ENCODE results near the gene ABCG4.
"Not testable (repeated sequence)": the region's sequence is repeated elsewhere in the genome, so short reads cannot be mapped to it uniquely, and the experiment has no call there.

The ABCG4 gene

GRCh38 chr11:119155733-119156492, 7.1 kb downstream of the ABCG4 start:
- DNase-seq = peak; percentile 64

GRCh38 chr11:119156496-119156895, 7.6 kb downstream of the ABCG4 start:
- DNase-seq = no peak

DNA sequence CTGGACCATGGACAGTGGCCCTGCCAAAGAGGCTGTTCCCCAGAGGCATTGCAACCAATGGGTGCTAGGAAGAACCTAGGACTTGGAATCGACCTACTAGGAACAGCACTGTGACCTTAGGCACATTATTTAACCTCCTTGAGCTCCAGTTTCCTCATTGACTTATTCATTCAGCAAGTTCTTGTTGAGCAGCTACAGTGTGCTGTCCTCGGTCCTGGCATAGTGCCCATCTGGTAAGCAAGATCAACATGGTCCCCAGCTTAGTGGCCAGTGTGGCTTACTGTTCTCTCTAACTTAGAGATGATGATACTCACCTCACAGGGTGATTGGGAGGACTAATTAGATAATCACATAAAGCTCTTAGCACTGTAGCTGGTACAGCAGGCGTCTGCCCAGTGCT, 8.2 kb downstream of the ABCG4 start:
- no peak for DNase-seq

DNA sequence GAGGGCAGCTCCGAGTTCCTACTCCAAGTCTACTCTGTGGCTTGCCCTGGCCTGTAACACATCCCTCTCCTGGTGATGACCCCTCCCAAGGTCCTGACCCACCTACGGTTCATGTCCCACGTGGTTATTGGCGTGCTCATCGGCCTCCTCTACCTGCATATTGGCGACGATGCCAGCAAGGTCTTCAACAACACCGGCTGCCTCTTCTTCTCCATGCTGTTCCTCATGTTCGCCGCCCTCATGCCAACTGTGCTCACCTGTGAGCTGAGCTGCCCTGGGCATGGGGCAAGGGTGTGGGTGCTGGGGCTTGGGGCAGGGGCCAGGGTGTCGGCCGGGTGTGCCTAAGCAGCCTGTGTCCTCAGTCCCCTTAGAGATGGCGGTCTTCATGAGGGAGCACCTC, 9.6 kb downstream of the ABCG4 start:
- no peak for DNase-seq

GRCh38 chr11:119160151-119160550, 11.3 kb downstream of the ABCG4 start:
- no peak for DNase-seq

DNA sequence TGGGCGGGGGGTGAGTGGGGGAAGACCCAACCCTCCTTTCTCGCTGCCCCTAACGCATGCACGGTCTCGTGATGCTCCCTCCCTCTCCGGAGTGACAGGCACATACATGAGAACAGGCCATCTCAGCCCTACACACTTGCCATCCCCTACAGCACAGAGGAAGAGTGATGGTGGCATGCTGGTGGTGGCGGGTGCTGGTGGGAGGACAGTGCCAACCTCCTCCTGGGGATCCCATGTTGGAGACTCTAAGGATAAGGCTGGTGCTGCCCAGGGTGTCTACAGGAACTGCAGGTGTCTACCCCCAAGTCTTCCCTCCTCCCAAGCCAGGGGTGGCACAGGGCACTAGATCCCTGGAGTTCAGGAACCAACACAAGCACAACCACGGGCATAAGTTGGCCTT, 13.0 kb downstream of the ABCG4 start:
- no peak for DNase-seq

- DNase-seq = no peak
Observed at GRCh38 chr11:119166368-119167076, 17.7 kb downstream of the ABCG4 start.

GRCh38 chr11:119167077-119167458, 18.2 kb downstream of the ABCG4 start:
- DNase-seq = not testable (repeated sequence)

DNA sequence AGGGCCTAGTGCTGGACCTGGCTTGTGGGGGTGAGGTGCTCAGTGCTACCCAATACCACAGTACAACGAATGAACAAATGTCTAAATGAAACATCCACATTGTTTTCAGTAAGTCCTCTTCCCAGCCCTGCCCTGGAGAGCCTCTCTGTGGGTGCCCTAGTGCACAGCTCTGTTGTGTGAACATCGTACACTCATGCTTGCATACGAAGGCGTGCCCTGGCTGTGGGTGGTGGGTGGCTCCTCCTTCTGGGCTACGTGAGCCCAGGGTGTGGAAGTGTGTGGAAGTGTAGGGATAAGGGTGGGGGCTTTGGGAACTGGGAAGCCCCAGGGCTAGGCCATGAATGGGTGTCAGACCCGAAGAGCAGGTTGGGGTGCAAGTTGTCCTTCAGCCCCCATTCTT, 19.1 kb downstream of the ABCG4 start:
- DNase-seq = no peak

GRCh38 chr11:119168471-119169281, 19.8 kb downstream of the ABCG4 start, which contains the start of gene NLRX1:
TSS of gene NLRX1 (plus strand) at chr11:119168725. CDS start at chr11:119171404, 2,679 bp downstream.
- DNase-seq = peak; percentile 83

DNA sequence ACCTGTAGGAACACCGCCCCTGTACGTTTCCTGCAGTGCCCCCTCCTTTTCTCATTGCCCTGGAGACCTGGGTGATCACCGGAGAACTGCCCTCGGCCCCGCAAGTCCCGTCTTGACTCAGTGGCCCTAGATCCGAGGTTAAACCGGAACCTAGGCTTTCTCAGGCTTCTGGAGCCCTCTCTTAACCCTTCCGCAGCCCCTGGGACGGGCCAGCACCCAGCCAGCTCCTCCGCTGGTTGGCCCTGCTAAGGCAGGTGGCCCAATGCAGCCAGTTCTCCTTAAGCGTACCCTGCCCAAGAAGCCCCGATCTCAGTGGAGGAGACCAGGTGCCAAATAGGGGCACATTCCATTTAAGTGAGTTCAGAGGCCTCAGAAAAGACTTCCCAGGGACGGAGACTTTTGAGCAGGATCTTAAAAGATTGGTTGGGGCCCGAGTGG, 20.4 kb downstream of the ABCG4 start:
- DNase-seq = no peak

GRCh38 chr11:119172513-119172912, 23.7 kb downstream of the ABCG4 start:
- DNase-seq = no peak

- no peak for DNase-seq
Observed at GRCh38 chr11:119173453-119173852, 24.6 kb downstream of the ABCG4 start.

GRCh38 chr11:119175493-119176077, 26.7 kb downstream of the ABCG4 start:
- DNase-seq = no peak

GRCh38 chr11:119178166-119178680, 29.4 kb downstream of the ABCG4 start:
- DNase-seq = no peak

- DNase-seq = no peak
Observed at GRCh38 chr11:119179342-119179741, 30.5 kb downstream of the ABCG4 start.

DNA sequence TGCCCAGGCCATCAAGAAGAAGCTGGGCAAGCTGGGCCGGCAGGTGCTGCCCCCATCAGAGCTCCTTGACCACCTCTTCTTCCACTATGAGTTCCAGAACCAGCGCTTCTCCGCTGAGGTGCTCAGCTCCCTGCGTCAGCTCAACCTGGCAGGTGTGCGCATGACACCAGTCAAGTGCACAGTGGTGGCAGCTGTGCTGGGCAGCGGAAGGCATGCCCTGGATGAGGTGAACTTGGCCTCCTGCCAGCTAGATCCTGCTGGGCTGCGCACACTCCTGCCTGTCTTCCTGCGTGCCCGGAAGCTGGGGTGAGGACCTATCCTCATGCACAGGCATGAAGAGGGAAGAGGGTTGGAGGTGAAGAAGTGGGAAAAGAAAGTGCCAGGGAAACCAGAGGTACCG, 31.1 kb downstream of the ABCG4 start:
- DNase-seq = no peak

DNA sequence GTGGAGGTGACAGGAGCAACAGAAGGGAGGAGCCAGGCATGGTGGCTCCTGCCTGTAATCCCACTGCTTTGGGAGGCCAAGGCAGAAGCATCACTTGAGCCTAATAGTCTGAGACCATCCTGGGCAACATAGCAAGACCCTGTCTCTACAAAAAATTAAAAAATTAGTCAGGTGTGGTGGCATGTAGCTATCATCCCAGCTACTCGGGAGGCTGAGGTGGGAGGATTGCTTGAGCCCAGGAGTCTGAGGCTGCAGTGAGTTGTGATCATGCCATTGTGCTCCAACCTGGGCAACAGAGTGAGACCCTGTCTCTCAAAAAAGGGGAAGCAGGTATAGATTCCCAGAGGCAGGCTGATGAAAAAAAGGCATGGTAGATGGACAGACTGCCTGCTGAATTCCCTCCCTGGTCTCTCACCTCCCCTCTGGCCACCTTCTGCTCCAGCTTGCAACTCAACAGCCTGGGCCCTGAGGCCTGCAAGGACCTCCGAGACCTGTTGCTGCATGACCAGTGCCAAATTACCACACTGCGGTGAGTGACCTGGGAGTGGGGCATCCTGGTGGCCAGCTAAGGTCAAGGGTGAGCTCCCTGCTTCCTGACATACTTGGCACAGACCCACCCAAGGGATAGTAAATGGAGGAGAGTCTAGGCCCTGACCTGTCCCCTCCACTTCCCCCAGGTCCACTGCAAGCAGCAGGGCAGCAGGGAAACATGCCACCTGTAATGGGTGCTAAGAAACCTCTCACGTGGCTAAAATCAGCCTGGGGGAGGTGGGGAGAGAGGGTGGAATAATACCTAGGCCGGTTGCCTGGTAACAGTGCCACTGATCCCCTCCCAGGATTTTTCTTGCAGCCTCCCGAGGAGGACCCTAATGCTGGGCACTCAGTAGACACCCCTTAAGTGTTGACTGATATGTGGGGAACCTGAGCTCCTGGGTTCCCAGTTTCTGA, 32.2 kb downstream of the ABCG4 start:
- DNase-seq = no peak

DNA sequence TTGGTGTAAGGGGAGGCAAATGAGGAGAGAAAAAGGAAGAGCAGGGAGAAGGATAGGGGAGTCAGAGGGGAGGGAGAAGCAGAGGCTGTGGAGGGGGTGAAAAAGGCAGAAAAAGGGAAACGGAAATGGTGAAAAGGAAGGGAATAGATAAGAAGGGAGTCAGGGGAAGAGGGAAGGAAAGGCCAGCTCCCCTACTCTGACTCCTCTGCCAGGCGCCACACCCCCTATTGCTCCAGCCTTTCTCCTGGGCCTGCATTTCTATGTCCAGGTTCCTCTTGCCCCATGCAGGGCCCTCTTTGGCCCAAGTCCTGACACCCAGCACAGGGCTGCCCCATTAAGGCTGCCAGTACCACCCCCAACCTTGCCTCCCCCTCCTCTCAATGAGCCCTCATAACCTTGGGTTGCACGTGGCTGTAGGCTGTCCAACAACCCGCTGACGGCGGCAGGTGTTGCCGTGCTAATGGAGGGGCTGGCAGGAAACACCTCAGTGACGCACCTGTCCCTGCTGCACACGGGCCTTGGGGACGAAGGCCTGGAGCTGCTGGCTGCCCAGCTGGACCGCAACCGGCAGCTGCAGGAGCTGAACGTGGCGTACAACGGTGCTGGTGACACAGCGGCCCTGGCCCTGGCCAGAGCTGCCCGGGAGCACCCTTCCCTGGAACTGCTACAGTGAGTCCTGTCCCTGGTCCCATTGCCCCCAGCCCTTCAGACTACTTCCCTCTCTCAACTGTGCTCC, 33.0 kb downstream of the ABCG4 start:
- peak; percentile 42 for DNase-seq

GRCh38 chr11:119184399-119184798, 35.5 kb downstream of the ABCG4 start:
- not testable (repeated sequence) for DNase-seq

Data from RPMI8226 (cell line).